DND-41 (cell line): ENCODE data around the gene C3orf20.

Experiments used
- CTCF ChIP-seq: IDR thresholded peaks from 2 replicates; pipeline ENCODE4 v1.5.1; 2012; ENCODE audit warnings: borderline replicate concordance, low read length, moderate library complexity, mild to moderate bottlenecking; ENCODE audit not compliant: poor library complexity, severe bottlenecking; ENCODE audit errors: extremely low read depth
- EZH2 ChIP-seq: IDR thresholded peaks from 3 replicates; pipeline ENCODE4 v1.6.1; 2012; ENCODE audit warnings: borderline replicate concordance, low read depth, mild to moderate bottlenecking, moderate library complexity, low read length, inconsistent platforms; ENCODE audit not compliant: severe bottlenecking

- TF ChIP-seq CTCF (no peak), EZH2 (no peak)
Observed at GRCh38 chr3:14818804-14819500, 144.0 kb downstream of the C3orf20 start, which contains the start of gene FGD5.
